Activated effector memory CD4-positive, alpha-beta T cell treated with Interleukin-2 at 50 U/mL for 16 hours (primary cell): ENCODE measurements around the gene XPNPEP2.

Experiments used
- DNase-seq: peaks from one replicate; pipeline ENCODE4 v3.0.0-alpha.2; 2020

The XPNPEP2 gene

GRCh38 chrX:129738466-129739308 lies at the start of gene XPNPEP2:
Gene XPNPEP2, plus strand, starts transcription at chrX:129738979. Its CDS starts 235 bp downstream, at chrX:129739214.
- no peak for DNase-seq

- no peak for DNase-seq
Measured at GRCh38 chrX:129689796-129690195, 49.0 kb upstream of the XPNPEP2 start.

GRCh38 chrX:129690435-129690834 lies 48.3 kb upstream of the XPNPEP2 start:
- no peak for DNase-seq

GRCh38 chrX:129693354-129693753 lies 45.4 kb upstream of the XPNPEP2 start:
- no peak for DNase-seq

GRCh38 chrX:129694805-129695204 lies 44.0 kb upstream of the XPNPEP2 start:
- DNase-seq: no peak

GRCh38 chrX:129695535-129695934 lies 43.2 kb upstream of the XPNPEP2 start:
- no peak for DNase-seq

GRCh38 chrX:129695937-129696336 lies 42.8 kb upstream of the XPNPEP2 start:
- no peak for DNase-seq

GRCh38 chrX:129696463-129697155 lies 42.2 kb upstream of the XPNPEP2 start:
- no peak for DNase-seq

- no peak for DNase-seq
Measured at GRCh38 chrX:129697204-129697829, 41.5 kb upstream of the XPNPEP2 start.

- DNase-seq: no peak
Measured at GRCh38 chrX:129698150-129698549, 40.6 kb upstream of the XPNPEP2 start.

- DNase-seq: no peak
Measured at GRCh38 chrX:129700536-129700935, 38.2 kb upstream of the XPNPEP2 start.

- DNase-seq: no peak
Measured at GRCh38 chrX:129701624-129702069, 37.1 kb upstream of the XPNPEP2 start.

GRCh38 chrX:129704491-129704890 lies 34.3 kb upstream of the XPNPEP2 start:
- DNase-seq: no peak

- DNase-seq: no peak
Measured at GRCh38 chrX:129705377-129705925, 33.3 kb upstream of the XPNPEP2 start.

GRCh38 chrX:129705988-129706387 lies 32.8 kb upstream of the XPNPEP2 start:
- DNase-seq: no peak

GRCh38 chrX:129706400-129707072 lies 32.2 kb upstream of the XPNPEP2 start:
- DNase-seq: no peak

- no peak for DNase-seq
Measured at GRCh38 chrX:129714581-129714980, 24.2 kb upstream of the XPNPEP2 start.

GRCh38 chrX:129716507-129716906 lies 22.3 kb upstream of the XPNPEP2 start:
- DNase-seq: no peak

- no peak for DNase-seq
Measured at GRCh38 chrX:129717892-129718291, 20.9 kb upstream of the XPNPEP2 start.

GRCh38 chrX:129718676-129719075 lies 20.1 kb upstream of the XPNPEP2 start:
- DNase-seq: no peak

- no peak for DNase-seq
Measured at GRCh38 chrX:129719268-129719667, 19.5 kb upstream of the XPNPEP2 start.

GRCh38 chrX:129719931-129720530 lies 18.7 kb upstream of the XPNPEP2 start:
- no peak for DNase-seq
